Left ventricle myocardium inferior (tissue), 1 donor: ENCODE results near the gene ERCC4. TPM values are rescaled to one million over a fixed set of nuclear protein-coding genes. Genes with fewer than 3 reads are reported as not detected.

ENCODE experiments used
- DNase-seq: peaks from one replicate; pipeline ENCODE4 v3.0.0-alpha.2; 2020
- H3K27ac ChIP-seq: fragments of 200-600 bp; replicated peaks from 2 replicates; pipeline ENCODE4 v1.8.0; 2021
- H3K27me3 ChIP-seq: fragments of 200-600 bp; 2 replicates; pipeline ENCODE4 v1.8.0; 2021; ENCODE audit warnings: low read depth
- H3K36me3 ChIP-seq: fragments of 200-600 bp; 2 replicates; pipeline ENCODE4 v1.8.0; 2021
- H3K4me1 ChIP-seq: fragments of 200-600 bp; 2 replicates; pipeline ENCODE4 v1.8.0; 2021
- H3K4me3 ChIP-seq: fragments of 200-600 bp; 2 replicates; pipeline ENCODE4 v1.8.0; 2021; ENCODE audit warnings: mild to moderate bottlenecking, moderate library complexity
- H3K9me3 ChIP-seq: fragments of 200-600 bp; replicated peaks from 2 replicates; pipeline ENCODE4 v1.8.0; 2021
- CTCF ChIP-seq: fragments of 200-600 bp; IDR thresholded peaks from 2 replicates; pipeline ENCODE4 v1.8.0; 2021; ENCODE audit warnings: antibody characterized with exemption, mild to moderate bottlenecking, borderline replicate concordance
- intact Hi-C: fragments of 100-400 bp; cut with micrococcal nuclease; formaldehyde crosslinking; loops from one replicate; pipeline ENCODE4 v1.11.0; 2022
- total RNA-seq: library from RNA; stranded (reverse); fragmentation: NEBNext Ultra II Directional; extraction: Animal tissue kit (Norgen Biotek cat#: 25700); gene quantifications from one replicate; pipeline ENCODE4 v1.2.1, GENCODE V29; 2021
- donor health status: DM: no; HTN: yes; CAD: no; lungs with severe emphysema.

ERCC4 gene
- total RNA-seq, 1 donor from 2014 or later: 8.2 TPM

- TF ChIP-seq CTCF: no peak
- DNase-seq: no peak
- peaks cover 55% of the 10 kb centered on the region for H3K36me3 ChIP-seq
- no peaks in the 10 kb centered on the region for H3K4me1 ChIP-seq
- no peaks in the 10 kb centered on the region for H3K27me3 ChIP-seq
- no peak overlapping the region for H3K27ac ChIP-seq
- no peak overlapping the region for H3K4me3 ChIP-seq
- no peaks in the 10 kb centered on the region for H3K9me3 ChIP-seq
- intact Hi-C loops: no loop called here
Measured at GRCh38 chr16:13945744-13946485, 26.0 kb downstream of the ERCC4 start.

DNA sequence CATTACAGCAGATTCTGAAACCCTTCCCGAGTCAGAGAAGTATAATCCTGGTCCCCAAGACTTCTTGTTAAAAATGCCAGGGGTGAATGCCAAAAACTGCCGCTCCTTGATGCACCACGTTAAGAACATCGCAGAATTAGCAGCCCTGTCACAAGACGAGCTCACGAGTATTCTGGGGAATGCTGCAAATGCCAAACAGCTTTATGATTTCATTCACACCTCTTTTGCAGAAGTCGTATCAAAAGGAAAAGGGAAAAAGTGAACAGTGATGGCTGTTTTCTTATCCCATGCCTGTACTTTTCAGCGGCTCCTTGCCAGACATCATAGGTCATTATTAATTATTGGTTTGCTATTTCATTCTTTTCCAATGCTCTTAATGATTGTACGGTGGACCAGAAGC, 28.1 kb downstream of the ERCC4 start:
- no peak for DNase-seq
- H3K4me1 ChIP-seq: peaks cover 14% of the 10 kb centered on the region
- H3K27ac ChIP-seq: no peak overlapping the region
- TF ChIP-seq CTCF: no peak
- peaks cover 55% of the 10 kb centered on the region for H3K36me3 ChIP-seq
- no peaks in the 10 kb centered on the region for H3K9me3 ChIP-seq
- no peaks in the 10 kb centered on the region for H3K27me3 ChIP-seq
- H3K4me3 ChIP-seq: no peak overlapping the region
- intact Hi-C loops: no loop called here

DNA sequence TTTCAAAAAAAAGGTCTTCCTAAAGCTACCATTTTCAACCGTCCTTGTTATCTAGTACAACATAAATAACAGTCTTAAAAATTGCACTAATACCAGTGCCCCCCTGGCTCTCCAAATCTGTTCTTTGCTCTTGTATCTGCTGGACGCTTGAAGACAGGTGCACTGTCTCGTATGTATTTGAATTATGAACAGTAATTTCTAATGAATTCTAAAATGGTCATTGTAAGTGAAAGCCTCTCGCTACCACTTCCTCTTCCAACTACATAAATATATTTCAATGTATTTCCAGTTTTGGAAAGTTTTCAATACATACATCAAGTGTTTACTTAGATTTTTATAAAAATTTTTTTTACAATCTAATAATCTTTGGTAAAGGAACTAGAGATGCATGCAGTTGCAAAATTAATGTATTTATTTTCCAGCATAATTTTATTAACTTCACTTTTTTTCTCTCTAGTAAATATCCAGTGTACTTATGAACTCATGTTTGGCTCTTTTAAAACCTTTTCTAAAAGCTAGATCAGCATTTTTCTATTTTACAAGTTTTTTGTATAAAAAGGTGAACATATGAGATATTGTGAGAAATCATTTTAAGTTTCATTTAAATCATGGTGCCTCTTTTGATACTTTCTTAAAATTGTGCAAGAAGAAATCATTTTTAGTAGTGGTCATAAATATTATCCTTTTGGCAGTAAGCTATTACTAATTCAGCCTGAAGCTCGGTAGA, 31.0 kb downstream of the ERCC4 start:
- intact Hi-C loops: no loop called here
- no peaks in the 10 kb centered on the region for H3K9me3 ChIP-seq
- H3K27me3 ChIP-seq: no peaks in the 10 kb centered on the region
- peaks cover 40% of the 10 kb centered on the region for H3K36me3 ChIP-seq
- no peak for TF ChIP-seq CTCF
- DNase-seq: no peak
- H3K27ac ChIP-seq: no peak overlapping the region
- peaks cover 14% of the 10 kb centered on the region for H3K4me1 ChIP-seq
- no peak overlapping the region for H3K4me3 ChIP-seq

DNA sequence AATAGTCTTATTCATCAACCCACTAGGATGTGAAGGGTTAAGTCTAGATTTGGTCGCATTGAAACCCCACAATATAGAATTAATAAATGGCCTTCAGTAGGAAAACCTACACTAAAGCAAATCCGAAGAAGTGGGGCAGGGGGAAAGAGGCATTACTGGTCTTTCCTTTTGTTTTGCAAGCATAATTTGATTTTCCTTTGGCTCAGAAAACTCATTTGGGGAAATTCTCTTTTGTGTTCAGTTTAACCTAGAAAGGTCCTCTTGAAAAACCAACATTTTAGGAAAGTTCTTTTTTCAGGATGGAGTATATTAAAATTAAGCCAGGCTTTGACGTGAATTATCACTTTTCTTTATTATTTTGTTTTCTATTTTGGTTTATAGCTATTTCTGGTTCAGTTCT, 31.7 kb downstream of the ERCC4 start:
- TF ChIP-seq CTCF: no peak
- no peak overlapping the region for H3K4me3 ChIP-seq
- peaks cover 34% of the 10 kb centered on the region for H3K36me3 ChIP-seq
- no peaks in the 10 kb centered on the region for H3K9me3 ChIP-seq
- no peaks in the 10 kb centered on the region for H3K27me3 ChIP-seq
- DNase-seq: no peak
- no peak overlapping the region for H3K27ac ChIP-seq
- intact Hi-C loops: no loop called here
- H3K4me1 ChIP-seq: peaks cover 14% of the 10 kb centered on the region

- H3K4me1 ChIP-seq: peaks cover 23% of the 10 kb centered on the region
- intact Hi-C loops: no loop called here
- peaks cover 16% of the 10 kb centered on the region for H3K36me3 ChIP-seq
- H3K27ac ChIP-seq: no peak overlapping the region
- no peaks in the 10 kb centered on the region for H3K9me3 ChIP-seq
- H3K4me3 ChIP-seq: no peak overlapping the region
- no peak for TF ChIP-seq CTCF
- H3K27me3 ChIP-seq: no peaks in the 10 kb centered on the region
- DNase-seq: no peak
Measured at GRCh38 chr16:13953501-13953900, 33.5 kb downstream of the ERCC4 start.
